Nephron (organoid): ENCODE results near the gene VAV2.
"Not testable (repeated sequence)": the region's sequence is repeated elsewhere in the genome, so short reads cannot be mapped to it uniquely, and the experiment has no call there.

Source experiments
- H3K27ac Mint-ChIP-seq, 3 experiments: 2 replicates each; pipeline ENCODE4 v1.8.0; 2020; ENCODE audit warnings: mixed read lengths in 3 of 3, mild to moderate bottlenecking in 2 of 3, moderate library complexity in 1 of 3
- H3K27me3 Mint-ChIP-seq: 2 replicates; pipeline ENCODE4 v1.8.0; 2021; ENCODE audit warnings: low read depth, mild to moderate bottlenecking, moderate library complexity, mixed read lengths
- H3K36me3 Mint-ChIP-seq: 2 replicates; pipeline ENCODE4 v1.8.0; 2020; ENCODE audit warnings: low read depth, mixed read lengths
- H3K4me1 Mint-ChIP-seq: 2 replicates; pipeline ENCODE4 v1.8.0; 2020; ENCODE audit warnings: mixed read lengths
- H3K4me3 Mint-ChIP-seq, 3 experiments: 2 replicates each; pipeline ENCODE4 v1.8.0; 2020; ENCODE audit warnings: mild to moderate bottlenecking in 3 of 3, mixed read lengths in 3 of 3, moderate library complexity in 2 of 3
- H3K9me3 Mint-ChIP-seq: 2 replicates; pipeline ENCODE4 v1.8.0; 2020; ENCODE audit warnings: mixed read lengths
- CTCF ChIP-seq, 3 experiments: fragments of 200-600 bp; sonication (generic); IDR thresholded peaks; one replicate each; pipeline ENCODE4 v1.5.0; 2021; ENCODE audit warnings: antibody characterized with exemption in 3 of 3; ENCODE audit not compliant: unreplicated experiment in 3 of 3

Gene VAV2

GRCh38 chr9:133769511-133770075 is 222.5 kb downstream of the VAV2 start:
- Mint-ChIP-seq H3K27me3 (no peaks in the 10 kb centered on the region), H3K4me1 (no peaks in the 10 kb centered on the region), H3K4me3 (no peak overlapping the region), H3K36me3 (peaks cover 58% of the 10 kb centered on the region), H3K9me3 (peaks cover 19% of the 10 kb centered on the region), H3K27ac (no peak overlapping the region)
- TF ChIP-seq CTCF (IDR thresholded peaks at IDR 0.05; ENCODE audit: unreplicated experiment in 3 of 3), result no peak

- peaks cover 22% of the 10 kb centered on the region for H3K9me3 Mint-ChIP-seq
- no peaks in the 10 kb centered on the region for H3K27me3 Mint-ChIP-seq
- H3K4me1 Mint-ChIP-seq, result no peaks in the 10 kb centered on the region
- no peak overlapping the region for H3K27ac Mint-ChIP-seq
- TF ChIP-seq CTCF (IDR thresholded peaks at IDR 0.05; ENCODE audit: unreplicated experiment in 3 of 3), result no peak
- peaks cover 63% of the 10 kb centered on the region for H3K36me3 Mint-ChIP-seq
- H3K4me3 Mint-ChIP-seq, result no peak overlapping the region
Observed at GRCh38 chr9:133768859-133769510, 223.1 kb downstream of the VAV2 start.

GRCh38 chr9:133768371-133768858 is 223.7 kb downstream of the VAV2 start:
- H3K36me3 Mint-ChIP-seq, result peaks cover 68% of the 10 kb centered on the region
- no peak overlapping the region for H3K4me3 Mint-ChIP-seq
- H3K4me1 Mint-ChIP-seq, result no peaks in the 10 kb centered on the region
- no peaks in the 10 kb centered on the region for H3K27me3 Mint-ChIP-seq
- peaks cover 22% of the 10 kb centered on the region for H3K9me3 Mint-ChIP-seq
- TF ChIP-seq CTCF (IDR thresholded peaks at IDR 0.05; ENCODE audit: unreplicated experiment in 3 of 3), result no peak
- H3K27ac Mint-ChIP-seq, result no peak overlapping the region

GRCh38 chr9:133767625-133768024 is 224.5 kb downstream of the VAV2 start:
- no peaks in the 10 kb centered on the region for H3K27me3 Mint-ChIP-seq
- H3K36me3 Mint-ChIP-seq, result peaks cover 68% of the 10 kb centered on the region
- H3K9me3 Mint-ChIP-seq, result peaks cover 22% of the 10 kb centered on the region
- no peak for TF ChIP-seq CTCF (IDR thresholded peaks at IDR 0.05; ENCODE audit: unreplicated experiment in 3 of 3)
- no peak overlapping the region for H3K27ac Mint-ChIP-seq
- H3K4me3 Mint-ChIP-seq, result no peak overlapping the region
- no peaks in the 10 kb centered on the region for H3K4me1 Mint-ChIP-seq

GRCh38 chr9:133767008-133767407 is 225.1 kb downstream of the VAV2 start:
- H3K27ac Mint-ChIP-seq, result no peak overlapping the region
- TF ChIP-seq CTCF (IDR thresholded peaks at IDR 0.05; ENCODE audit: unreplicated experiment in 3 of 3), result no peak
- peaks cover 22% of the 10 kb centered on the region for H3K9me3 Mint-ChIP-seq
- H3K36me3 Mint-ChIP-seq, result peaks cover 66% of the 10 kb centered on the region
- no peaks in the 10 kb centered on the region for H3K4me1 Mint-ChIP-seq
- H3K27me3 Mint-ChIP-seq, result no peaks in the 10 kb centered on the region
- H3K4me3 Mint-ChIP-seq, result no peak overlapping the region

- not testable (repeated sequence) for H3K4me3 Mint-ChIP-seq, H3K4me1 Mint-ChIP-seq, H3K27me3 Mint-ChIP-seq, H3K27ac Mint-ChIP-seq
- Mint-ChIP-seq H3K36me3 (peaks cover 68% of the 10 kb centered on the region), H3K9me3 (peaks cover 22% of the 10 kb centered on the region)
Observed at GRCh38 chr9:133766234-133766633, 225.9 kb downstream of the VAV2 start.
